ENCODE measurements around the gene C1orf226. TPM values are rescaled to one million over a fixed set of nuclear protein-coding genes. Genes with fewer than 3 reads are reported as not detected.

Gene C1orf226, protein sequence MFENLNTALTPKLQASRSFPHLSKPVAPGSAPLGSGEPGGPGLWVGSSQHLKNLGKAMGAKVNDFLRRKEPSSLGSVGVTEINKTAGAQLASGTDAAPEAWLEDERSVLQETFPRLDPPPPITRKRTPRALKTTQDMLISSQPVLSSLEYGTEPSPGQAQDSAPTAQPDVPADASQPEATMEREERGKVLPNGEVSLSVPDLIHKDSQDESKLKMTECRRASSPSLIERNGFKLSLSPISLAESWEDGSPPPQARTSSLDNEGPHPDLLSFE
- total RNA-seq = 9.3 and 9.8 TPM in 2 replicates
- long read RNA-seq, partial matches to known transcripts = 3 of 4 reads
- long read RNA-seq, other reads (novel, unspliced or antisense) = 1 of 4 reads

DNA sequence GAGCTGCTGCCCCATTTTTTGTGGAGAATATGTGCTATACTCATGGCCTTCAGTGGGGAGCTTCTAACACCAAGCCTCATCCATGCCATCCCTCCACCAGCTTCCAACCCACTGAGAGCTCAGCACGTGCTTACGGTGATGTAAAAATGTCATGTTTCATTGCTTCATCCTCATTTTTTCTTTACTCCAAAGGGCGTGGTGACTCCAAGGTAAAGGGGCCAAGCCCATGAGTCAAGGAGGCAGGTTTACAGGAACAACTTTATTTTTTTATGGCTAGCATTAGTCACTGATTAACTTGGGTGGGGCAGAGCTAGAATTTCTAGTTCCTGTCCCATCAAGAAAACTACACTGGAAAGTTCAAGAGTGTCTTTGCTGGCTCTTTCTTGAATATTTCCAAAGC is at the start of gene C1orf226:
Gene C1orf226 (plus strand): TSS at position 346 of the 400 bp plus-strand sequence. CDS start 174 bp downstream, outside the sequence.
- DNase-seq (ENCODE audit: low read depth, low spot score) = no peak
- TF ChIP-seq, protein P1, sequence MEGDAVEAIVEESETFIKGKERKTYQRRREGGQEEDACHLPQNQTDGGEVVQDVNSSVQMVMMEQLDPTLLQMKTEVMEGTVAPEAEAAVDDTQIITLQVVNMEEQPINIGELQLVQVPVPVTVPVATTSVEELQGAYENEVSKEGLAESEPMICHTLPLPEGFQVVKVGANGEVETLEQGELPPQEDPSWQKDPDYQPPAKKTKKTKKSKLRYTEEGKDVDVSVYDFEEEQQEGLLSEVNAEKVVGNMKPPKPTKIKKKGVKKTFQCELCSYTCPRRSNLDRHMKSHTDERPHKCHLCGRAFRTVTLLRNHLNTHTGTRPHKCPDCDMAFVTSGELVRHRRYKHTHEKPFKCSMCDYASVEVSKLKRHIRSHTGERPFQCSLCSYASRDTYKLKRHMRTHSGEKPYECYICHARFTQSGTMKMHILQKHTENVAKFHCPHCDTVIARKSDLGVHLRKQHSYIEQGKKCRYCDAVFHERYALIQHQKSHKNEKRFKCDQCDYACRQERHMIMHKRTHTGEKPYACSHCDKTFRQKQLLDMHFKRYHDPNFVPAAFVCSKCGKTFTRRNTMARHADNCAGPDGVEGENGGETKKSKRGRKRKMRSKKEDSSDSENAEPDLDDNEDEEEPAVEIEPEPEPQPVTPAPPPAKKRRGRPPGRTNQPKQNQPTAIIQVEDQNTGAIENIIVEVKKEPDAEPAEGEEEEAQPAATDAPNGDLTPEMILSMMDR (conservative IDR thresholded peaks at IDR 0.05) = no peak
- Mint-ChIP-seq H3K36me3 (ENCODE audit: low read depth) (no peaks in the 10 kb centered on the region), H3K27ac (ENCODE audit: unreplicated experiment) (no peak within 1 kb of the TSS), H3K4me3 (no peak within 1 kb of the TSS), H3K9me3 (no peaks in the 10 kb centered on the region), H3K27me3 (ENCODE audit: low read depth) (no peaks in the 10 kb centered on the region), H3K4me1 (peaks cover 11% of the 10 kb centered on the region)

DNA sequence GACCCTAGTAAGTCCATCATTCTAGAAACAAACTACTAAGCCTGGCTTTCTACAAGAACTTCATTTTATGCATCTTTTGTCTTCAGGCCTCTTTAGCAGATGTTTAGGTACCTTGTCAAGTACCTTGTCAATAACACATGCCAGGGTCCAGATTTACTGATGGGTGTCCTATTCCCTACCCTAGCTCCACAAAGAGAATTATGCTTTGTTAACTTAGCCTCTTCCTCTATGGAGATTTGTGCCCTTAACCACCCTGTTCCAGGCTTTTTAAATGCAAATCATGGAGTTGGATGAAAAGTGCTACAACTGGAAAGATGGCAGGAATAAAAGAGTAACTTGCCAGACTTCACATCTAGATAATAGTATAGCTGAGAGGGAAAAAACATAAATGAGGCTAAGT is 47.5 kb upstream of the C1orf226 start:
- peak overlapping the region; percentile 91 for H3K27ac Mint-ChIP-seq (ENCODE audit: unreplicated experiment)
- H3K9me3 Mint-ChIP-seq = no peaks in the 10 kb centered on the region

DNA sequence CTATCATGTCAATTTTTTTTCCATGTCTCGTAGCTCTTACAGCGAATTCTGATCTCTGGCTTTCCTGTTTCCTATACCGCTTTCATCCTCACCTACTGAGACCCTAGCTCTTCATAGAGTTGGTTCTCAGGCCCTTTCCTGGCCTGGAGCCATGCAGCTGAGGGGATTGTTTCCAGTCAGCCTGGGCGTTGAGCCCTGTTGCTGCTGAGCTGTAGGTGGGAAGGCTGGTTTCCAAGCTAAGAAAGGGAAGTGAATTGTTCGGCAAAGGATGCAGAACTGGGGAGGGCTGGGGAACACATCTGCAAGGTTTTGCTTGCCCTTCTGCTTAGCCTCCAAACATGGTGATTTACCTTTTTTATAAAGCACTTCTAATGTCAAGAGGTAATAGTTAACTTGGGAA is 46.4 kb upstream of the C1orf226 start:
- no peak for DNase-seq (ENCODE audit: low read depth, low spot score)
- Mint-ChIP-seq H3K9me3 (no peaks in the 10 kb centered on the region), H3K27me3 (ENCODE audit: low read depth) (no peaks in the 10 kb centered on the region), H3K27ac (ENCODE audit: unreplicated experiment) (peak overlapping the region; percentile 88), H3K4me3 (no peak overlapping the region), H3K4me1 (peaks cover 23% of the 10 kb centered on the region), H3K36me3 (ENCODE audit: low read depth) (no peaks in the 10 kb centered on the region)
- TF ChIP-seq, protein P1 (conservative IDR thresholded peaks at IDR 0.05) = no peak

More for the DNA sequence above, 47.5 kb upstream of the C1orf226 start:
- H3K27me3 Mint-ChIP-seq (ENCODE audit: low read depth) = no peaks in the 10 kb centered on the region
- H3K4me1 Mint-ChIP-seq = peaks cover 23% of the 10 kb centered on the region
- TF ChIP-seq, protein P1 (conservative IDR thresholded peaks at IDR 0.05) = no peak
- DNase-seq (ENCODE audit: low read depth, low spot score) = no peak
- no peaks in the 10 kb centered on the region for H3K36me3 Mint-ChIP-seq (ENCODE audit: low read depth)
- no peak overlapping the region for H3K4me3 Mint-ChIP-seq

DNA sequence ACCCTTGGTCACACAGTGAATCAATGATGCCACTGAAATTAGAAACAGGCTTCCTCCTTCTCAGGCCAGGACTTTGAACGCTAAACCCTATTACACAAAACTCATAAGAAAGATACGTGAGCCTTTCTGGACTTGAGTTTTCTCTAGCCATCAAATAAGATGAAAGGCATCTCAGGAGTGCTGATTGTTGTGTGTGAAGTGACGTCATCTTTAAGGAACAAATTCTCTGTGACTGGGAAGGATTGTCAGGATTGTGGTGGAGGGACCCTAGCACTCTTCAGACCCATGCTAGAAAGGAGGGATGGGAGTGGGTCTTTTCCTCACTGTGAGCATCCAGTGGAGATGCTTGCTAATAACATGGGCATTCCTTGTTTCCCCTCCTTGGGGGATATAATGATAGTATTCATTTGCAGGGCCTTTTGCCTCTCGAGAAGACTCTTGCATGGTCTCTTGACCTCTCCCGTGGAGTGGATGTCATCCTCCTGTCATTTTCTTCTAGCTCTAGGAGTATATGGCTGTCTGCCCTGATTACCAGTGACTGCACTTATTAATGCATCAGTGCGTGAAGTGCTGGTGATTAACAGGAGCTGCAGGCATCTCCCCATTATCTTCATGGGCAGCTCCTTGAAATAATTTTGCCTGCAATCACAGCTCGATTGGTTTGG is 44.8 kb upstream of the C1orf226 start:
- H3K4me1 Mint-ChIP-seq = peaks cover 23% of the 10 kb centered on the region
- no peak overlapping the region for H3K4me3 Mint-ChIP-seq
- H3K36me3 Mint-ChIP-seq (ENCODE audit: low read depth) = no peaks in the 10 kb centered on the region
- no peaks in the 10 kb centered on the region for H3K9me3 Mint-ChIP-seq
- TF ChIP-seq, protein P1 (conservative IDR thresholded peaks at IDR 0.05) = no peak
- H3K27me3 Mint-ChIP-seq (ENCODE audit: low read depth) = no peaks in the 10 kb centered on the region
- H3K27ac Mint-ChIP-seq (ENCODE audit: unreplicated experiment) = no peak overlapping the region
- no peak for DNase-seq (ENCODE audit: low read depth, low spot score)

DNA sequence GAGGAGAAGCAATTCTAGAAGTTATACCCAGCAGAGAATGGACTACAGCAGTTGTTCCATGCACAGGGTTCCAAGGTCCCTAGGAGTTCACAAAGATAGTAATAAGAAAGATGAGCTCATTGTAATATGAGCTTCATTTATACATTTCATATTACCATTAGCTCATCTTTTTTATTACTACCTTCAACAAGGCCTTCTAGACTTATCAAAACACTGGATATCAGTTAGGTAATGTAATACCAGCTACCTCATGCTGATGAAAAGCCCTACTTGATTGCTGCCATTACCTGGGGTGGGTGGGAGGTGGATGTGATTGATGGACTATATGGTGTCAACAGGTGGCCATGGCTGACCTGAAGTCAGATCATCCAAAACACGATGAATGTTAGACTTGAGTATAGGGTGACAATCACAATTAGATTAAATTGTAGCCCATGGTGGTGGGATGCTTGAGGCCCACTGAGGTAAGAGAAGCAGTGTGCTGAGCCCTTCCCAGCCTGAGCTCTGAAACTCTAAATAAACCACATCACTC is 39.0 kb upstream of the C1orf226 start:
- Mint-ChIP-seq H3K4me3 (no peak overlapping the region), H3K27me3 (ENCODE audit: low read depth) (no peaks in the 10 kb centered on the region), H3K4me1 (no peaks in the 10 kb centered on the region), H3K36me3 (ENCODE audit: low read depth) (peaks cover 2% of the 10 kb centered on the region), H3K27ac (ENCODE audit: unreplicated experiment) (no peak overlapping the region), H3K9me3 (no peaks in the 10 kb centered on the region)
- TF ChIP-seq, protein P1 (conservative IDR thresholded peaks at IDR 0.05) = no peak
- DNase-seq (ENCODE audit: low read depth, low spot score) = no peak
